Ovary (tissue), 3 donors: ENCODE measurements around the gene IL1RAP.

Experiments
- EP300 ChIP-seq: sonication (generic); formaldehyde crosslinking; IDR thresholded peaks from one replicate; pipeline ENCODE4 v1.6.1; 2017; ENCODE audit warnings: antibody characterized with exemption
- POLR2A ChIP-seq: fragments of 450-650 bp; IDR thresholded peaks from one replicate; pipeline ENCODE4 v1.6.1; 2017; ENCODE audit warnings: antibody characterized with exemption, mild to moderate bottlenecking, moderate library complexity
- TF ChIP-seq, protein P1 (sequence below), 3 donors: fragments of 450-650 bp in 2 of 3; fragments of 200-600 bp in 1 of 3; IDR thresholded peaks; one replicate each; pipeline versions ENCODE4 v1.5.1 to v1.8.0; 2016 to 2022; ENCODE audit warnings: antibody characterized with exemption in 3 of 3, mild to moderate bottlenecking in 1 of 3
- donor health status: DM: no; HTN: no; CAD: no.

DNA sequence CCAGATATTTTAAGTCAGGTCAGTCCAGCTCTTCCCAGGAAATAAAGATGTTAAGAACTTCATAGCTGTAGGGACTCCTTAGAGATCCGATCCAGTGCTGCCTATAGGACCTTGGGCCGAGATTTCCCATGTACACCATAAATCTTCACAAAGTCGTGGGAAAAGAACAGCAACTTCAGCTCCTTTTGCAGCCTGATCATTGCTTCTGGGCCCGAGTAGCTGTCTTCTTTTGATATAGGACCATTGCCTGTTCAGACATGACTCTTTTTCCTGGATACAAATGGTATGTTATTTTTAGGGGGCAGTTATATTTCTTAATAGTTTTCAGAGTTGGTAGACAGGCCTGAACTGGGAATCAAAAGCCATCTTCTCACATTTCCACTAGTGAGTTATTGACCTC is 20.5 kb downstream of the IL1RAP start:
- TF ChIP-seq, protein P1, sequence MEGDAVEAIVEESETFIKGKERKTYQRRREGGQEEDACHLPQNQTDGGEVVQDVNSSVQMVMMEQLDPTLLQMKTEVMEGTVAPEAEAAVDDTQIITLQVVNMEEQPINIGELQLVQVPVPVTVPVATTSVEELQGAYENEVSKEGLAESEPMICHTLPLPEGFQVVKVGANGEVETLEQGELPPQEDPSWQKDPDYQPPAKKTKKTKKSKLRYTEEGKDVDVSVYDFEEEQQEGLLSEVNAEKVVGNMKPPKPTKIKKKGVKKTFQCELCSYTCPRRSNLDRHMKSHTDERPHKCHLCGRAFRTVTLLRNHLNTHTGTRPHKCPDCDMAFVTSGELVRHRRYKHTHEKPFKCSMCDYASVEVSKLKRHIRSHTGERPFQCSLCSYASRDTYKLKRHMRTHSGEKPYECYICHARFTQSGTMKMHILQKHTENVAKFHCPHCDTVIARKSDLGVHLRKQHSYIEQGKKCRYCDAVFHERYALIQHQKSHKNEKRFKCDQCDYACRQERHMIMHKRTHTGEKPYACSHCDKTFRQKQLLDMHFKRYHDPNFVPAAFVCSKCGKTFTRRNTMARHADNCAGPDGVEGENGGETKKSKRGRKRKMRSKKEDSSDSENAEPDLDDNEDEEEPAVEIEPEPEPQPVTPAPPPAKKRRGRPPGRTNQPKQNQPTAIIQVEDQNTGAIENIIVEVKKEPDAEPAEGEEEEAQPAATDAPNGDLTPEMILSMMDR (IDR thresholded peaks at IDR 0.05) = no peak
- TF ChIP-seq POLR2A (no peak), EP300 (no peak)
